Liver (tissue), 9 donors: ENCODE data around the gene MGAT4C. TPM values are rescaled to one million over a fixed set of nuclear protein-coding genes. Genes with fewer than 3 reads are reported as not detected.

Source experiments
- DNase-seq: peaks from one replicate; pipeline ENCODE4 v3.0.0-alpha.2; 2017; ENCODE audit warnings: low spot score
- H3K27ac ChIP-seq, 2 donors: one replicate each; pipeline ENCODE4 v1.7.0; 2013; ENCODE audit warnings: inconsistent platforms in 2 of 2, low read length in 2 of 2, control low read depth in 1 of 2, low read depth in 1 of 2, mild to moderate bottlenecking in 1 of 2
- H3K27me3 ChIP-seq, 4 donors: one replicate each; pipeline versions ENCODE4 v1.6.1 to v1.7.0; 2013; ENCODE audit warnings: low read length in 3 of 4, inconsistent platforms in 1 of 4, mild to moderate bottlenecking in 1 of 4, moderate library complexity in 1 of 4; ENCODE audit not compliant: control insufficient read depth in 4 of 4, insufficient read depth in 4 of 4
- H3K36me3 ChIP-seq, 4 donors: one replicate each; pipeline versions ENCODE4 v1.6.1 to v1.7.0; 2013; ENCODE audit warnings: low read length in 3 of 4, mild to moderate bottlenecking in 3 of 4, low read depth in 1 of 4, moderate library complexity in 1 of 4; ENCODE audit not compliant: control insufficient read depth in 4 of 4, insufficient read depth in 3 of 4
- H3K4me1 ChIP-seq, 4 donors: one replicate each; pipeline versions ENCODE4 v1.6.1 to v1.7.0; 2013; ENCODE audit warnings: low read length in 3 of 4, mild to moderate bottlenecking in 3 of 4, moderate library complexity in 1 of 4; ENCODE audit not compliant: control insufficient read depth in 4 of 4, insufficient read depth in 4 of 4
- H3K4me3 ChIP-seq, 3 donors: one replicate each; pipeline versions ENCODE4 v1.6.1 to v1.7.0; 2013; ENCODE audit warnings: low read length in 3 of 3, control low read depth in 1 of 3, low read depth in 1 of 3, mild to moderate bottlenecking in 1 of 3
- H3K9ac ChIP-seq, 2 donors: one replicate each; pipeline ENCODE4 v1.7.0; 2013; ENCODE audit warnings: low read length in 2 of 2, mild to moderate bottlenecking in 2 of 2, moderate library complexity in 2 of 2, control low read depth in 1 of 2, low read depth in 1 of 2
- H3K9me3 ChIP-seq, 4 donors: one replicate each; pipeline versions ENCODE4 v1.6.1 to v1.7.0; 2013; ENCODE audit warnings: low read length in 3 of 4; ENCODE audit not compliant: control insufficient read depth in 4 of 4
- FOXA2 ChIP-seq: IDR thresholded peaks from 2 replicates; pipeline ENCODE4 v1.6.1; 2016; ENCODE audit warnings: antibody characterized with exemption
- HNF4A ChIP-seq, 2 donors: conservative IDR thresholded peaks; 2 replicates each; pipeline ENCODE4 v1.6.1; 2016; ENCODE audit warnings: antibody characterized with exemption in 2 of 2, mild to moderate bottlenecking in 2 of 2
- HNF4G ChIP-seq: IDR thresholded peaks from 2 replicates; pipeline ENCODE4 v1.6.1; 2016; ENCODE audit warnings: antibody characterized with exemption
- RAD21 ChIP-seq, 2 donors: IDR thresholded peaks; 2 replicates each; pipeline ENCODE4 v1.6.1; 2016; ENCODE audit warnings: antibody characterized with exemption in 2 of 2, mild to moderate bottlenecking in 2 of 2
- WGBS: extraction: QIAGEN DNeasy Blood & Tissue Kit; methylation state at CpG from one replicate; pipeline ENCODE4 v1.1.7; 2013; 5-methylcytosine and 5-hydroxymethylcytosine counted together
- polyA plus RNA-seq, 2 donors: library from polyadenylated mRNA; stranded (reverse) in 1 of 2; unstranded in 1 of 2; fragments of 200-250 nt in 1 of 2; fragments of >200 nt in 1 of 2; fragmentation: Nextera tagmentation in 1 of 2; extraction: Ambion mirVana in 1 of 2; gene quantifications; one replicate each; pipeline versions ENCODE4 v1.2.1 to v1.2.3, GENCODE V29; 2013 to 2015
- total RNA-seq, 2 donors: library from RNA; depleted of rRNA; stranded (reverse); fragments of >200 nt; gene quantifications; one replicate each; pipeline ENCODE4 v1.2.3, GENCODE V29; 2014
- TF ChIP-seq, protein P1 (sequence below): fragments of 150-350 bp; IDR thresholded peaks from 2 replicates; pipeline ENCODE4 v1.5.1; 2017; ENCODE audit warnings: improper control_type of control experiment, low read depth, low read length; ENCODE audit not compliant: missing input control
- TF ChIP-seq, protein P2 (sequence below): IDR thresholded peaks from 2 replicates; pipeline ENCODE4 v1.6.1; 2016; ENCODE audit warnings: antibody characterized with exemption
- donor health status: healthy.
- donor health status: healthy.
- donor health status: healthy.
- donor health status: healthy.
- donor health status: healthy.

Gene MGAT4C
- total and polyA plus RNA-seq, 4 donors, result 0.02 to 0.65 (median 0.09) TPM

DNA sequence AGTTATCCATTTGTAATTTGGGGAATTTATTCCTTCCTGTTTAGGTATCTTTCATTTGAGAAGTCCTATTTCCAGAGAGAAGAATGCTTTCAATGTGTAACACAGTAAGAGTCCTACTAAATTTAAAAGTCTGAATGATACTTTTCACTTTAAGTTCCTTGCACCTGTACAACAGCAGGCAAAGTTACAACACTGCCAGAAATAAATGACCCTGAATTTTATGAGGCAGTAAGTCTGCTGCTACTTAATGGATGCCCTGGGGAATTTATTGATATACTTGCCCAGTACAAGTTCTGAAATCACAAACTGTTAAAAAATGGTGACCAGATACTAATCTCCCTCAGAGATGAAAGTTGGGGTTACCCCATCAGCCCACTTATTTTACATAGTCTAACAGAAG is 329.0 kb downstream of the MGAT4C start:
- Histone ChIP-seq H3K9ac (no peak overlapping the region), H3K4me3 (no peak overlapping the region), H3K27me3 (no peaks in the 10 kb centered on the region), H3K4me1 (no peaks in the 10 kb centered on the region), H3K9me3 (no peaks in the 10 kb centered on the region), H3K36me3 (no peaks in the 10 kb centered on the region), H3K27ac (no peak overlapping the region)
- no peak for DNase-seq
- no peak for TF ChIP-seq HNF4A (conservative IDR thresholded peaks at IDR 0.05)
- no peak for TF ChIP-seq HNF4G

DNA sequence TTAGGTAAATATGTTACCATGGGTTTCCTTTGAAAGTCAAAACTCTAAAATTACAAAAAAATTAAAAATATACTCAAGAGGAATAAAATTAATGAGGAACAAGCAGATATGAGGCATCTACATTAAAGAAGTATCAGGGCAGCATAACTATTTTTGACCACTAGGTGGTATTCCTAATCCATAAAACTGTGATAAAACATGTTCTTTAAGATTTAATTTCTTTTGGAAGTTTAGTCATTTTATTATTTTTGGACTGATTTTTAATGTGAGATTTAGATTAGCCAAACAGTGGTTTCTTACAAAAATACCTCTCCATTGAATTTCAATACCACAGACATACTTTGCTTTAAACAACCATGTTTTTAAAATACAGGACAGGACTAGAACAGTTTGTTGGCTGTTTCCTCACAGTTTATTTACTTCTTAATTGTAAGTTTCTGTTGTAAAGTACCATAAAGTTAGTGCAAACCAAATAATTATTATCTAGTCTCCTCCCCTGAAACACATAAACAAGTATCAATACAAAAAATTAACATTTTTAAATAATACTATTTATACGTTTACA is 332.3 kb downstream of the MGAT4C start:
- Histone ChIP-seq H3K36me3 (no peaks in the 10 kb centered on the region), H3K4me1 (no peaks in the 10 kb centered on the region), H3K27me3 (no peaks in the 10 kb centered on the region), H3K9me3 (no peaks in the 10 kb centered on the region), H3K4me3 (no peak overlapping the region), H3K9ac (no peak overlapping the region), H3K27ac (no peak overlapping the region)
- 84% methylated on average over 1 of the region's 1 CpG for WGBS
- TF ChIP-seq, protein P1, sequence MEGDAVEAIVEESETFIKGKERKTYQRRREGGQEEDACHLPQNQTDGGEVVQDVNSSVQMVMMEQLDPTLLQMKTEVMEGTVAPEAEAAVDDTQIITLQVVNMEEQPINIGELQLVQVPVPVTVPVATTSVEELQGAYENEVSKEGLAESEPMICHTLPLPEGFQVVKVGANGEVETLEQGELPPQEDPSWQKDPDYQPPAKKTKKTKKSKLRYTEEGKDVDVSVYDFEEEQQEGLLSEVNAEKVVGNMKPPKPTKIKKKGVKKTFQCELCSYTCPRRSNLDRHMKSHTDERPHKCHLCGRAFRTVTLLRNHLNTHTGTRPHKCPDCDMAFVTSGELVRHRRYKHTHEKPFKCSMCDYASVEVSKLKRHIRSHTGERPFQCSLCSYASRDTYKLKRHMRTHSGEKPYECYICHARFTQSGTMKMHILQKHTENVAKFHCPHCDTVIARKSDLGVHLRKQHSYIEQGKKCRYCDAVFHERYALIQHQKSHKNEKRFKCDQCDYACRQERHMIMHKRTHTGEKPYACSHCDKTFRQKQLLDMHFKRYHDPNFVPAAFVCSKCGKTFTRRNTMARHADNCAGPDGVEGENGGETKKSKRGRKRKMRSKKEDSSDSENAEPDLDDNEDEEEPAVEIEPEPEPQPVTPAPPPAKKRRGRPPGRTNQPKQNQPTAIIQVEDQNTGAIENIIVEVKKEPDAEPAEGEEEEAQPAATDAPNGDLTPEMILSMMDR, result peak; percentile 54
- TF ChIP-seq, protein P2, sequence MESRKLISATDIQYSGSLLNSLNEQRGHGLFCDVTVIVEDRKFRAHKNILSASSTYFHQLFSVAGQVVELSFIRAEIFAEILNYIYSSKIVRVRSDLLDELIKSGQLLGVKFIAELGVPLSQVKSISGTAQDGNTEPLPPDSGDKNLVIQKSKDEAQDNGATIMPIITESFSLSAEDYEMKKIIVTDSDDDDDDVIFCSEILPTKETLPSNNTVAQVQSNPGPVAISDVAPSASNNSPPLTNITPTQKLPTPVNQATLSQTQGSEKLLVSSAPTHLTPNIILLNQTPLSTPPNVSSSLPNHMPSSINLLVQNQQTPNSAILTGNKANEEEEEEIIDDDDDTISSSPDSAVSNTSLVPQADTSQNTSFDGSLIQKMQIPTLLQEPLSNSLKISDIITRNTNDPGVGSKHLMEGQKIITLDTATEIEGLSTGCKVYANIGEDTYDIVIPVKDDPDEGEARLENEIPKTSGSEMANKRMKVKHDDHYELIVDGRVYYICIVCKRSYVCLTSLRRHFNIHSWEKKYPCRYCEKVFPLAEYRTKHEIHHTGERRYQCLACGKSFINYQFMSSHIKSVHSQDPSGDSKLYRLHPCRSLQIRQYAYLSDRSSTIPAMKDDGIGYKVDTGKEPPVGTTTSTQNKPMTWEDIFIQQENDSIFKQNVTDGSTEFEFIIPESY, result no peak
- TF ChIP-seq RAD21 (IDR thresholded peaks at IDR 0.05), result peak; percentile 61 to 67
- DNase-seq, result no peak

DNA sequence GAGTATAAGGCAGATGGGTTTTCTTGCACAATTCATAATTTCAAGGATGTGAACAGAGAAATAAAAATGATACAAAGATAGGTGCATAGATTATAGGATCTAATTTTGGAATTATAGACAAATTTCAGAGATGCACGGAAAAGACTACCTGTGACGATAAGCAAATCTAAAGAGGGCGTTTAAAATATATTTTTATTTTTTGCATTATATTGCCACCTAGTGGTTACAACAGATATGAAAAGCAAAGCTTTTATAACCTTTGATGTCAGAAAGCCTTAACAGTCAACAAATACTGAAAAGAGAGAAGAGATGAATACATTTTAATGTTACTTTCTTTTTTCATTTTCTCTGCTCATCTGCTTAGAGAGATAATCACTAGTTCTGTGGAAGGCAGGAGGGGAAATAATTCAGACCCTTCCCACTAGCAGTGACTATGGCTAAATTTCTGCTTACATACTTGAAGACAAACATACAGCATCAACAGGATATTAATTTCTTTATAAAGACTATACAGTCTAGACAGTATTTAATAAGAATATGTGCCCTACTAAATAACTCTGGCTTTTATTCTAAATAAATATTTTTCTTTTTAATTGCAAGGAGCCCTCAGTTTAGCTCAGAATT is 335.8 kb downstream of the MGAT4C start:
- under 1% methylated on average over 3 of the region's 3 CpGs for WGBS
- Histone ChIP-seq H3K9ac (no peak overlapping the region), H3K9me3 (no peaks in the 10 kb centered on the region), H3K27ac (no peak overlapping the region), H3K4me3 (no peak overlapping the region), H3K36me3 (no peaks in the 10 kb centered on the region), H3K4me1 (no peaks in the 10 kb centered on the region), H3K27me3 (no peaks in the 10 kb centered on the region)
- DNase-seq, result no peak
- peak; percentile 69 to 73 for TF ChIP-seq RAD21 (IDR thresholded peaks at IDR 0.05)
- TF ChIP-seq, protein P1, result peak; percentile 57
- TF ChIP-seq FOXA2, result no peak
